ENCODE results near the gene CBX5. TPM values are rescaled to one million over a fixed set of nuclear protein-coding genes. Genes with fewer than 3 reads are reported as not detected.
"Not testable (repeated sequence)": the region's sequence is repeated elsewhere in the genome, so short reads cannot be mapped to it uniquely, and the experiment has no call there.

CBX5 gene
- total RNA-seq, 1 donor from 2014 or later, result 19.4 TPM

- peaks cover 5 to 37% of the 10 kb centered on the region in 2 donors for H3K4me1 ChIP-seq
- no peak overlapping the region for H3K4me3 ChIP-seq
Measured at GRCh38 chr12:54286042-54287030, 6.4 kb upstream of the CBX5 start.

GRCh38 chr12:54285150-54286041, 5.5 kb upstream of the CBX5 start:
- intact Hi-C loops (cut with DNase I), result no loop called here
- TF ChIP-seq CTCF (IDR thresholded peaks at IDR 0.05), result peak in 2 of 3 experiments; percentile 9 to 14
- no peaks in the 10 kb centered on the region for H3K9me3 ChIP-seq
- H3K27ac ChIP-seq, result no peak overlapping the region
- H3K4me1 ChIP-seq, result peaks cover 5 to 38% of the 10 kb centered on the region in 2 donors
- no peaks in the 10 kb centered on the region for H3K27me3 ChIP-seq
- peaks cover 44 to 73% of the 10 kb centered on the region in 2 donors for H3K36me3 ChIP-seq
- DNase-seq (ENCODE audit: low spot score in 2 of 2), result no peak
- peak overlapping the region in 1 of 2 donors; percentile 16 for H3K4me3 ChIP-seq

More at GRCh38 chr12:54286042-54287030, 6.4 kb upstream of the CBX5 start:
- Histone ChIP-seq H3K9me3 (no peaks in the 10 kb centered on the region), H3K27me3 (no peaks in the 10 kb centered on the region), H3K36me3 (peaks cover 44 to 72% of the 10 kb centered on the region in 2 donors), H3K27ac (no peak overlapping the region)
- intact Hi-C loops (cut with DNase I), result no loop called here
- DNase-seq (ENCODE audit: low spot score in 2 of 2), result no peak
- TF ChIP-seq CTCF (IDR thresholded peaks at IDR 0.05), result no peak

- not testable (repeated sequence) for H3K27ac ChIP-seq; H3K9me3 ChIP-seq; H3K27me3 ChIP-seq; DNase-seq (ENCODE audit: low spot score in 2 of 2)
- Histone ChIP-seq H3K4me3 (peak overlapping the region in 1 of 2 donors; percentile 77), H3K4me1 (peaks cover 5 to 38% of the 10 kb centered on the region in 2 donors), H3K36me3 (peaks cover 44 to 73% of the 10 kb centered on the region in 2 donors)
- intact Hi-C loops (cut with DNase I), result loop anchor here (5.0 kb wide), 1 partner anchor 267 kb away; no protein-coding TSS in a partner anchor
Measured at GRCh38 chr12:54284070-54284780, 4.3 kb upstream of the CBX5 start.

GRCh38 chr12:54282949-54283593, 3.1 kb upstream of the CBX5 start:
- H3K4me3 ChIP-seq, result peak overlapping the region; percentile 8 to 77
- peaks cover 7 to 43% of the 10 kb centered on the region in 2 donors for H3K4me1 ChIP-seq

GRCh38 chr12:54281694-54282093, 1.8 kb upstream of the CBX5 start:
- intact Hi-C loops (cut with DNase I), result loop anchor here (1.0 to 5.0 kb wide), 3 partner anchors 78 to 555 kb away; partner anchors contain the start of gene CALCOCO1

More at GRCh38 chr12:54282949-54283593, 3.1 kb upstream of the CBX5 start:
- Histone ChIP-seq H3K9me3 (no peaks in the 10 kb centered on the region), H3K27me3 (no peaks in the 10 kb centered on the region), H3K27ac (no peak overlapping the region), H3K36me3 (peaks cover 44 to 62% of the 10 kb centered on the region in 2 donors)
- intact Hi-C loops (cut with DNase I), result loop anchor here (5.0 kb wide), 1 partner anchor 266 kb away; no protein-coding TSS in a partner anchor
- no peak for DNase-seq (ENCODE audit: low spot score in 2 of 2)
- no peak for TF ChIP-seq CTCF (IDR thresholded peaks at IDR 0.05)

GRCh38 chr12:54281261-54281638, 1.3 kb upstream of the CBX5 start:
- Histone ChIP-seq H3K36me3 (peaks cover 33 to 43% of the 10 kb centered on the region in 2 donors), H3K4me1 (peaks cover 7 to 52% of the 10 kb centered on the region in 2 donors), H3K27ac (peak overlapping the region; percentile 88 to 94), H3K4me3 (peak overlapping the region; percentile 68 to 77)
- DNase-seq (ENCODE audit: low spot score in 2 of 2); H3K27me3 ChIP-seq; H3K9me3 ChIP-seq: not testable (repeated sequence)
- intact Hi-C loops (cut with DNase I), result loop anchor here (1.0 to 5.0 kb wide), 3 partner anchors 78 to 554 kb away; partner anchors contain the start of gene CALCOCO1

More at GRCh38 chr12:54281694-54282093, 1.8 kb upstream of the CBX5 start:
- H3K4me1 ChIP-seq, result peaks cover 7 to 52% of the 10 kb centered on the region in 2 donors
- not testable (repeated sequence) for H3K27me3 ChIP-seq; H3K9me3 ChIP-seq; DNase-seq (ENCODE audit: low spot score in 2 of 2)
- H3K4me3 ChIP-seq, result peak overlapping the region; percentile 68 to 77
- peak overlapping the region; percentile 88 to 94 for H3K27ac ChIP-seq
- peaks cover 35 to 48% of the 10 kb centered on the region in 2 donors for H3K36me3 ChIP-seq

All from ascending aorta (tissue), 2 donors.